ENCODE data around the gene CHST10.

DNA sequence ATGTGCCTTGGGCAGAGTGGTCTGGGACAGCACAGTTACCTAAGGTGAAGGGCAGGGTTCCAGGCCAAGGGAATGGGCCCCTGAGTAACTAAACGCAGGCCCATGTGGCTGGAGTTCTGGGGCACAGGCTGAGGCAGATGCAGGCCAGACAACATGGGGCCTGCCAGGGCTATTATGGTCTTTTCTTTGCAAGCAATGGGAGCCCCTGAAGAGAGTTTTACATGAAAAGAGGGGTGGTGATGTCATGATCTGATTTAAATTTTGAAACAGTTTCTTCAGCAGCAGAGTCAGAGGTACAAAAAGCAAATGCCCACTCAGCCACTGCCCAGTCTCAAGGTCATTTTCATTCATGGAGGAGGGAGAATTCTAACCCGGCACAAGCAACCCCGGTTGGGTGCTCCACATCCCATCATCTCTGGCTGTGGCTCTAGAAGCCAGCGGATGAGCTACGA is 5.6 kb downstream of the CHST10 start:
- TF ChIP-seq CTCF (IDR thresholded peaks at IDR 0.05) (no peak), EP300 (IDR thresholded peaks at IDR 0.05) (no peak), POLR2AphosphoS5 (IDR thresholded peaks at IDR 0.05) (no peak), POLR2A (IDR thresholded peaks at IDR 0.05) (no peak)
